ENCODE results near the gene CASP5.

The CASP5 gene

DNA sequence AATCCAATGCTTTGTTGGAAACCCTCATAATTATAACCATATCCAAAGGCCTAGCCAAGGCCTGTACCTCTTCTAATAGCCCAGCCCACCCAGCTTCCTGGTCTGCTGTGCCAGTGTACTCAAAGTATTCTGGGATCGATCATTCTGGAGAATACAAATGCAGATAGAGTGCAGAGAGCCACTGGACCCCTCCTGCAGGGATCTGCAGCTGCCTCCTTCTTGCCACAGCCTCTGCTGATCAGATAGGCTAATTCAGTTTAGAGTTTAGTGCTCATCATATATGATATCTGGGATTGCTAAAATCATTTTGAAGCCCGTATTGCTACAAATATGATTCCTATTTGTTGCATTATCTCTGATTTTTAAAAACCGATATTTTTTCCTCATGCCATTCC, 17.5 kb downstream of the CASP5 start:
- Histone ChIP-seq H3K79me2 (ENCODE audit: insufficient read depth, low read length) (no peaks in the 10 kb centered on the region), H3K9ac (ENCODE audit: low read length) (no peak overlapping the region), H3K27ac (ENCODE audit: low read depth, low read length, poor library complexity, severe bottlenecking) (no peak overlapping the region), H3F3A (ENCODE audit: insufficient read depth, low read length) (no peaks in the 10 kb centered on the region), H4K20me1 (ENCODE audit: insufficient read depth, low read length) (no peaks in the 10 kb centered on the region), H3K27me3 (ENCODE audit: insufficient read depth, low read length) (no peaks in the 10 kb centered on the region), H2AFZ (ENCODE audit: low read length) (no peak overlapping the region), H3K36me3 (ENCODE audit: insufficient read depth, low read length) (no peaks in the 10 kb centered on the region), H3K4me1 (ENCODE audit: insufficient read depth, low read length, severe bottlenecking) (no peaks in the 10 kb centered on the region), H3K4me2 (ENCODE audit: low read length) (no peak overlapping the region), H3K9me3 (ENCODE audit: low read length) (no peaks in the 10 kb centered on the region), H3K9me2 (ENCODE audit: low read depth, low read length) (no peaks in the 10 kb centered on the region), H3K4me3 (ENCODE audit: low read depth, low read length, poor library complexity, severe bottlenecking) (no peak overlapping the region)
- TF ChIP-seq, protein P1, sequence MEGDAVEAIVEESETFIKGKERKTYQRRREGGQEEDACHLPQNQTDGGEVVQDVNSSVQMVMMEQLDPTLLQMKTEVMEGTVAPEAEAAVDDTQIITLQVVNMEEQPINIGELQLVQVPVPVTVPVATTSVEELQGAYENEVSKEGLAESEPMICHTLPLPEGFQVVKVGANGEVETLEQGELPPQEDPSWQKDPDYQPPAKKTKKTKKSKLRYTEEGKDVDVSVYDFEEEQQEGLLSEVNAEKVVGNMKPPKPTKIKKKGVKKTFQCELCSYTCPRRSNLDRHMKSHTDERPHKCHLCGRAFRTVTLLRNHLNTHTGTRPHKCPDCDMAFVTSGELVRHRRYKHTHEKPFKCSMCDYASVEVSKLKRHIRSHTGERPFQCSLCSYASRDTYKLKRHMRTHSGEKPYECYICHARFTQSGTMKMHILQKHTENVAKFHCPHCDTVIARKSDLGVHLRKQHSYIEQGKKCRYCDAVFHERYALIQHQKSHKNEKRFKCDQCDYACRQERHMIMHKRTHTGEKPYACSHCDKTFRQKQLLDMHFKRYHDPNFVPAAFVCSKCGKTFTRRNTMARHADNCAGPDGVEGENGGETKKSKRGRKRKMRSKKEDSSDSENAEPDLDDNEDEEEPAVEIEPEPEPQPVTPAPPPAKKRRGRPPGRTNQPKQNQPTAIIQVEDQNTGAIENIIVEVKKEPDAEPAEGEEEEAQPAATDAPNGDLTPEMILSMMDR (IDR thresholded peaks at IDR 0.05; ENCODE audit: low read length) = no peak
- no peak for TF ChIP-seq EZH2 (IDR thresholded peaks at IDR 0.05; ENCODE audit: borderline replicate concordance, low read length)

DNA sequence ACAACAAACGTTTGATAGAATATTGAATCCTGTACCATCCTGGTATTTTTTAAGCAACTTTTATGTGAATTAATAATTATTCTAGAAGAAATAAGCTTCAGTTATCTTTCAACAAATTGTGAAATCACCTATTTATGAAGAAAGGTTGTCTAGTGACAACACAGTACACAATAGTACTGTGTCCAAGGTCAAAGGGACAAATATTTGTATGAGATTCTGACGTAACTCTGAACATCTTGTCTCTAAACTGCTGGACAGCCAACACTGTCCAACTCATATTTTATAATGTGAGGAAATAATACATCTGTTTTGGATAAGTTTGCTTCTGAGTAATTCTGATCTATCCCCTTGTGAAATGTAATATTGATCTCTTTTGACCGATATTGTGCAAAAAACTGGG, 18.9 kb downstream of the CASP5 start:
- H2AFZ ChIP-seq (ENCODE audit: low read length) = no peak overlapping the region
- no peak overlapping the region for H3K9ac ChIP-seq (ENCODE audit: low read length)
- no peak overlapping the region for H3K27ac ChIP-seq (ENCODE audit: low read depth, low read length, poor library complexity, severe bottlenecking)
- no peaks in the 10 kb centered on the region for H3K27me3 ChIP-seq (ENCODE audit: insufficient read depth, low read length)
- no peaks in the 10 kb centered on the region for H3K9me3 ChIP-seq (ENCODE audit: low read length)
- no peaks in the 10 kb centered on the region for H3K36me3 ChIP-seq (ENCODE audit: insufficient read depth, low read length)
- H3K4me2 ChIP-seq (ENCODE audit: low read length) = no peak overlapping the region
- H3F3A ChIP-seq (ENCODE audit: insufficient read depth, low read length) = no peaks in the 10 kb centered on the region
- TF ChIP-seq, protein P1 (IDR thresholded peaks at IDR 0.05; ENCODE audit: low read length) = no peak
- no peak for TF ChIP-seq EZH2 (IDR thresholded peaks at IDR 0.05; ENCODE audit: borderline replicate concordance, low read length)
- no peaks in the 10 kb centered on the region for H3K79me2 ChIP-seq (ENCODE audit: insufficient read depth, low read length)
- H3K4me3 ChIP-seq (ENCODE audit: low read depth, low read length, poor library complexity, severe bottlenecking) = no peak overlapping the region
- H4K20me1 ChIP-seq (ENCODE audit: insufficient read depth, low read length) = no peaks in the 10 kb centered on the region
- no peaks in the 10 kb centered on the region for H3K4me1 ChIP-seq (ENCODE audit: insufficient read depth, low read length, severe bottlenecking)
- H3K9me2 ChIP-seq (ENCODE audit: low read depth, low read length) = no peaks in the 10 kb centered on the region

DNA sequence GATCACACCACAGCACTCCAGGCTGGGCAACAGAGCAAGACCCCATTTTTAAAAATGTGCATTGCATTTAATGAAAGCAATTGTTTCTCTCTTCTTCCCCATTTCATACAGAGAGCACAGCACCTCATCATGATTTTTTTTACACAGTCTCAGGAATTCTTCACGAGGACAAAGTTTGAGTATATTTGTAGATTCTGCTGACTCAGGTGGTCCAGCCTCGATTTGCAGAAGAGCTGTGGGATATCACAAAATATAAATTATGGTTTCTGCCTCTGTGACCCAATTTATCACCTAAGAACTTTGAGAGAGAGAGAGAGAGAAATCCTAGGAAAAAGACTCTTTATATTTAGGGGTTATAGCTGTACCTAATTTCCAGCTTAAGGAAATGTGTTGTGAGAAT, 19.8 kb downstream of the CASP5 start:
- H3K27me3 ChIP-seq (ENCODE audit: insufficient read depth, low read length) = no peaks in the 10 kb centered on the region
- no peak for TF ChIP-seq EZH2 (IDR thresholded peaks at IDR 0.05; ENCODE audit: borderline replicate concordance, low read length)
- TF ChIP-seq, protein P1 (IDR thresholded peaks at IDR 0.05; ENCODE audit: low read length) = no peak
- no peak overlapping the region for H2AFZ ChIP-seq (ENCODE audit: low read length)
- H3K36me3 ChIP-seq (ENCODE audit: insufficient read depth, low read length) = no peaks in the 10 kb centered on the region
- H3K4me1 ChIP-seq (ENCODE audit: insufficient read depth, low read length, severe bottlenecking) = no peaks in the 10 kb centered on the region
- H3K79me2 ChIP-seq (ENCODE audit: insufficient read depth, low read length) = no peaks in the 10 kb centered on the region
- no peaks in the 10 kb centered on the region for H3F3A ChIP-seq (ENCODE audit: insufficient read depth, low read length)
- H3K27ac ChIP-seq (ENCODE audit: low read depth, low read length, poor library complexity, severe bottlenecking) = no peak overlapping the region
- no peaks in the 10 kb centered on the region for H3K9me3 ChIP-seq (ENCODE audit: low read length)
- no peak overlapping the region for H3K4me3 ChIP-seq (ENCODE audit: low read depth, low read length, poor library complexity, severe bottlenecking)
- H4K20me1 ChIP-seq (ENCODE audit: insufficient read depth, low read length) = no peaks in the 10 kb centered on the region
- no peak overlapping the region for H3K9ac ChIP-seq (ENCODE audit: low read length)
- H3K4me2 ChIP-seq (ENCODE audit: low read length) = no peak overlapping the region
- H3K9me2 ChIP-seq (ENCODE audit: low read depth, low read length) = no peaks in the 10 kb centered on the region
